Mammary epithelial cell (primary cell): ENCODE measurements around the gene IKBKE.

Experiments used
- CTCF ChIP-seq, 2 donors: IDR thresholded peaks in 1 of 2; conservative IDR thresholded peaks in 1 of 2; 2 replicates each; pipeline ENCODE4 v1.5.1; 2011 to 2012; ENCODE audit warnings: inconsistent platforms in 2 of 2, low read length in 2 of 2, mild to moderate bottlenecking in 2 of 2, control low read depth in 1 of 2, low read depth in 1 of 2; ENCODE audit not compliant: insufficient read depth in 1 of 2; ENCODE audit errors: extremely low read depth in 1 of 2
- EZH2 ChIP-seq: IDR thresholded peaks from 2 replicates; pipeline ENCODE4 v1.6.1; 2012; ENCODE audit warnings: low read length, inconsistent platforms, borderline replicate concordance

- TF ChIP-seq EZH2 = no peak
- TF ChIP-seq CTCF (conservative IDR thresholded peaks at IDR 0.05 in 1 of 2, IDR thresholded peaks at IDR 0.05 in 1 of 2; ENCODE audit: extremely low read depth in 1 of 2, insufficient read depth in 1 of 2, low read depth in 1 of 2, low read length in 2 of 2) = no peak
Observed at GRCh38 chr1:206488466-206488865, 18.2 kb downstream of the IKBKE start.
